ENCODE data around the gene LUC7L3.

GRCh38 chr17:50721194-50722010 is 2.0 kb downstream of the LUC7L3 start:
- no peak for TF ChIP-seq CTCF (IDR thresholded peaks at IDR 0.05)
- TF ChIP-seq EZH2 (IDR thresholded peaks at IDR 0.05; ENCODE audit: borderline replicate concordance, insufficient read depth, low read depth, low read length, poor library complexity, severe bottlenecking) = no peak

Measured in B cell (primary cell).